IMR-90 (cell line): ENCODE data around the gene ADCY9. TPM values are rescaled to one million over a fixed set of nuclear protein-coding genes. Genes with fewer than 3 reads are reported as not detected.

Experiments used
- ATAC-seq: fragments of 200-7000 bp; cut with Tn5 transposase; 2 replicates; pipeline ENCODE4 v1.9.1; 2020; ENCODE audit warnings: low read depth, mild to moderate bottlenecking, moderate library complexity
- BruUV-seq: library from RNA; stranded (reverse); fragments of 400-500 nt; replicated peaks from 2 replicates; lab custom pipeline; 2021; lab: Mats Ljungman, UMichigan
- CTCF ChIA-PET: fragments of 300-600 bp; formaldehyde crosslinking; extraction: SDS; loops from one replicate; lab custom pipeline; 2021; ENCODE audit warnings: antibody characterized with exemption; lab: Yijun Ruan, JAX
- POLR2A ChIA-PET: fragments of 300-600 bp; sonication (Branson Sonifier 250); formaldehyde crosslinking; loops from one replicate; lab custom pipeline; 2022; ENCODE audit warnings: antibody characterized with exemption; ENCODE audit not compliant: unreplicated experiment; lab: Charles Lee
- DNase-seq: peaks from one replicate; pipeline ENCODE4 v3.0.0; 2013
- H2AFZ ChIP-seq: replicated peaks from 2 replicates; pipeline ENCODE3; 2013; ENCODE audit warnings: low read length, mild to moderate bottlenecking; ENCODE audit not compliant: poor library complexity
- H2AK5ac ChIP-seq: 2 replicates; pipeline ENCODE4 v1.6.1; 2013; ENCODE audit warnings: low read depth, low read length, inconsistent platforms
- H2AK9ac ChIP-seq: replicated peaks from 2 replicates; pipeline ENCODE3; 2013; ENCODE audit warnings: mild to moderate bottlenecking, low read depth, low read length, moderate library complexity; ENCODE audit not compliant: poor library complexity
- H2BK120ac ChIP-seq: 2 replicates; pipeline ENCODE4 v1.6.1; 2013; ENCODE audit warnings: low read depth, low read length, inconsistent platforms
- H2BK15ac ChIP-seq: 3 replicates; pipeline ENCODE4 v1.6.1; 2013; ENCODE audit warnings: low read depth, low read length, inconsistent platforms
- H2BK20ac ChIP-seq: 2 replicates; pipeline ENCODE4 v1.6.1; 2013; ENCODE audit warnings: low read depth, mild to moderate bottlenecking, inconsistent platforms, low read length, moderate library complexity
- H2BK5ac ChIP-seq: 2 replicates; pipeline ENCODE4 v1.6.1; 2013; ENCODE audit warnings: mild to moderate bottlenecking, low read depth, low read length, inconsistent platforms; ENCODE audit not compliant: poor library complexity, severe bottlenecking
- H3K14ac ChIP-seq: replicated peaks from 2 replicates; pipeline ENCODE4 v1.6.1; 2013; ENCODE audit warnings: low read depth, low read length, inconsistent platforms
- H3K18ac ChIP-seq: 2 replicates; pipeline ENCODE4 v1.6.1; 2013; ENCODE audit warnings: low read depth, low read length, control low read depth
- H3K23ac ChIP-seq: 2 replicates; pipeline ENCODE4 v1.6.1; 2013; ENCODE audit warnings: low read depth, low read length, inconsistent platforms
- H3K27ac ChIP-seq: 2 replicates; pipeline ENCODE4 v1.5.1; 2013; ENCODE audit warnings: mild to moderate bottlenecking, control low read depth, low read length; ENCODE audit not compliant: insufficient read depth
- H3K27me3 ChIP-seq: 2 replicates; pipeline ENCODE4 v1.6.1; 2013; ENCODE audit warnings: low read length; ENCODE audit not compliant: control insufficient read depth, insufficient read depth
- H3K36me3 ChIP-seq: 2 replicates; pipeline ENCODE4 v1.6.1; 2013; ENCODE audit warnings: low read length, mixed read lengths; ENCODE audit not compliant: control insufficient read depth, insufficient read depth
- H3K4ac ChIP-seq: 2 replicates; pipeline ENCODE4 v1.6.1; 2013; ENCODE audit warnings: low read depth, low read length, inconsistent platforms
- H3K4me1 ChIP-seq: 2 replicates; pipeline ENCODE4 v1.6.1; 2013; ENCODE audit warnings: low read length, mixed read lengths; ENCODE audit not compliant: control insufficient read depth, insufficient read depth
- H3K4me2 ChIP-seq: 2 replicates; pipeline ENCODE4 v1.6.1; 2013; ENCODE audit warnings: low read depth, mild to moderate bottlenecking, control low read depth, low read length, moderate library complexity
- H3K4me3 ChIP-seq: 2 replicates; pipeline ENCODE4 v1.5.1; 2013; ENCODE audit warnings: low read depth, mild to moderate bottlenecking, control low read depth, low read length, moderate library complexity; ENCODE audit not compliant: insufficient read depth
- H3K56ac ChIP-seq: 2 replicates; pipeline ENCODE4 v1.6.1; 2013; ENCODE audit warnings: low read length, inconsistent platforms; ENCODE audit not compliant: insufficient read depth; ENCODE audit errors: extremely low read depth
- H3K79me1 ChIP-seq, 2 experiments: 2 replicates each; pipeline ENCODE4 v1.6.1; 2013; ENCODE audit warnings: low read length in 2 of 2, inconsistent platforms in 1 of 2, low read depth in 1 of 2
- H3K9ac ChIP-seq: 2 replicates; pipeline ENCODE4 v1.6.1; 2013; ENCODE audit warnings: low read depth, low read length, control low read depth
- H3K9me1 ChIP-seq: 2 replicates; pipeline ENCODE4 v1.6.1; 2013; ENCODE audit warnings: low read length, inconsistent platforms; ENCODE audit not compliant: insufficient read depth
- H3K9me3 ChIP-seq: 2 replicates; pipeline ENCODE4 v1.6.1; 2013; ENCODE audit warnings: low read length; ENCODE audit not compliant: control insufficient read depth, insufficient read depth
- H4K20me1 ChIP-seq: 2 replicates; pipeline ENCODE4 v1.6.1; 2013; ENCODE audit warnings: low read length, inconsistent platforms; ENCODE audit not compliant: insufficient read depth
- H4K5ac ChIP-seq: 2 replicates; pipeline ENCODE4 v1.6.1; 2013; ENCODE audit warnings: mild to moderate bottlenecking, low read depth, low read length, control low read depth
- H4K8ac ChIP-seq, 2 experiments: 2 replicates each; pipeline ENCODE4 v1.6.1; 2013; ENCODE audit warnings: low read depth in 2 of 2, low read length in 2 of 2, control low read depth in 1 of 2, inconsistent platforms in 1 of 2
- H4K91ac ChIP-seq: 2 replicates; pipeline ENCODE4 v1.6.1; 2013; ENCODE audit warnings: low read depth, low read length, inconsistent platforms; ENCODE audit not compliant: insufficient read depth
- CEBPB ChIP-seq: IDR thresholded peaks from 2 replicates; pipeline ENCODE4 v1.6.1; 2012; ENCODE audit warnings: low read depth, low read length, improper control_type of control experiment
- CTCF ChIP-seq: conservative IDR thresholded peaks from 2 replicates; pipeline ENCODE4 v1.5.1; 2012; ENCODE audit warnings: mild to moderate bottlenecking, low read depth, low read length, improper control_type of control experiment
- ELK1 ChIP-seq: fragments of 150-350 bp; IDR thresholded peaks from 2 replicates; pipeline ENCODE4 v1.6.1; 2016; ENCODE audit warnings: low read depth, mild to moderate bottlenecking, low read length, moderate library complexity, borderline replicate concordance
- FOS ChIP-seq: fragments of 150-350 bp; IDR thresholded peaks from 2 replicates; pipeline ENCODE4 v1.6.1; 2016; ENCODE audit warnings: low read depth, low read length
- MAFK ChIP-seq: IDR thresholded peaks from 2 replicates; pipeline ENCODE4 v1.6.1; 2012; ENCODE audit warnings: low read depth, low read length, improper control_type of control experiment
- MAZ ChIP-seq: IDR thresholded peaks from 2 replicates; pipeline ENCODE4 v1.6.1; 2012; ENCODE audit warnings: low read depth, mild to moderate bottlenecking, low read length, improper control_type of control experiment, moderate library complexity, borderline replicate concordance
- MXI1 ChIP-seq: IDR thresholded peaks from 2 replicates; pipeline ENCODE4 v1.6.1; 2012; ENCODE audit warnings: low read depth, mild to moderate bottlenecking, low read length, moderate library complexity, borderline replicate concordance
- NFE2L2 ChIP-seq: fragments of 150-350 bp; IDR thresholded peaks from 2 replicates; pipeline ENCODE4 v1.6.1; 2016; ENCODE audit warnings: low read depth, mild to moderate bottlenecking, low read length
- POLR2A ChIP-seq: IDR thresholded peaks from 2 replicates; pipeline ENCODE4 v1.6.1; 2012; ENCODE audit warnings: mild to moderate bottlenecking, low read depth, low read length
- RAD21 ChIP-seq: IDR thresholded peaks from 2 replicates; pipeline ENCODE4 v1.6.1; 2012; ENCODE audit warnings: low read length, improper control_type of control experiment
- RCOR1 ChIP-seq: IDR thresholded peaks from 2 replicates; pipeline ENCODE4 v1.6.1; 2012; ENCODE audit warnings: mild to moderate bottlenecking, low read length, improper control_type of control experiment; ENCODE audit not compliant: insufficient replicate concordance
- RFX5 ChIP-seq: IDR thresholded peaks from 2 replicates; pipeline ENCODE4 v1.8.0; 2012; ENCODE audit warnings: low read depth, mild to moderate bottlenecking, low read length, moderate library complexity
- SMC3 ChIP-seq: fragments of 150-350 bp; IDR thresholded peaks from 2 replicates; pipeline ENCODE4 v1.6.1; 2016; ENCODE audit warnings: low read depth, mild to moderate bottlenecking, antibody characterized with exemption, low read length, moderate library complexity
- USF2 ChIP-seq: fragments of 150-350 bp; IDR thresholded peaks from 2 replicates; pipeline ENCODE4 v1.6.1; 2017; ENCODE audit warnings: mild to moderate bottlenecking, antibody characterized with exemption, low read length, low read depth
- WGBS, 2 experiments: methylation state at CpG; one replicate each; pipeline versions ENCODE4 v1.1.5 to v1.1.7; 2013; ENCODE audit warnings: missing lambda C conversion rate in 2 of 2; ENCODE audit not compliant: insufficient read length in 1 of 2; ENCODE audit errors: extremely low coverage in 2 of 2; 5-methylcytosine and 5-hydroxymethylcytosine counted together
- dilution Hi-C: fragments of 300-500 bp; cut with HindIII; formaldehyde crosslinking; loops from one replicate; pipeline ENCODE4 v1.14.3; 2018; ENCODE audit warnings: low sequenced_read_pairs; ENCODE audit not compliant: unreplicated experiment
- in situ Hi-C: fragments of 300-500 bp; cut with MboI; formaldehyde crosslinking; loops from 3 replicates; pipeline ENCODE4 v1.14.3; 2019; ENCODE audit warnings: low sequenced_read_pairs, inconsistent platforms, mixed read lengths
- intact Hi-C: fragments of 100-400 bp; cut with micrococcal nuclease; formaldehyde crosslinking; loops from 2 replicates; pipeline ENCODE4 v1.10.0; 2022
- polyA plus RNA-seq, 3 experiments: library from polyadenylated mRNA; depleted of rRNA; stranded (reverse); fragments of >200 nt; gene quantifications; 2 replicates each; pipeline ENCODE4 v1.2.3, GENCODE V29; 2012; ENCODE audit warnings: low replicate concordance in 1 of 3
- total RNA-seq: library from RNA; depleted of rRNA; stranded (reverse); fragments of >200 nt; gene quantifications from 2 replicates; pipeline ENCODE4 v1.2.3, GENCODE V29; 2012

Gene ADCY9
- total and polyA plus RNA-seq, 2 of the 4 experiments (the other 2 are of a cell fraction) = 5.4 to 12.5 TPM

GRCh38 chr16:4006397-4006999 lies 109.7 kb downstream of the ADCY9 start:
- Histone ChIP-seq H3K14ac (0 out of 2 replicates have a peak overlapping the region, but pooled peaks have one; percentile 37), H4K5ac (peak overlapping the region; percentile 57; the same call in 1 of the 2 replicates), H2BK5ac (no peak overlapping the region), H3K27ac (peak overlapping the region; percentile 8; the same call in 1 of the 2 replicates), H4K91ac (peak overlapping the region; percentile 68), H3K27me3 (no peaks in the 10 kb centered on the region), H3K56ac (no peak overlapping the region), H2BK20ac (peak overlapping the region; percentile 69), H3K9me1 (peaks cover 24% of the 10 kb centered on the region), H3K4me2 (peak overlapping the region; percentile 37), H3K18ac (0 out of 2 replicates have a peak overlapping the region, but pooled peaks have one; percentile 7), H2BK15ac (peak overlapping the region; percentile 12; the same call in 2 of the 3 replicates), H3K9me3 (no peaks in the 10 kb centered on the region), H3K4me1 (peaks cover 11% of the 10 kb centered on the region), H2AFZ (no peak overlapping the region), H2AK9ac (peak overlapping the region; percentile 76), H3K4me3 (no peak overlapping the region), H2AK5ac (peak overlapping the region; percentile 31; the same call in 1 of the 2 replicates), H4K20me1 (no peaks in the 10 kb centered on the region), H3K79me1 (peaks cover 29 to 87% of the 10 kb centered on the region in 2 experiments), H2BK120ac (peak overlapping the region; percentile 65), H3K23ac (no peak overlapping the region), H3K9ac (no peak overlapping the region), H4K8ac (peak overlapping the region in 1 of 2 experiments; percentile 36; a peak in 1 of 4 replicates), H3K36me3 (0 out of 2 replicates have a peak, but pooled peaks cover 2% of the 10 kb centered on the region), H3K4ac (peak overlapping the region; percentile 73)
- BruUV-seq = no TSS peak
- TF ChIP-seq USF2 = no peak
- TF ChIP-seq CEBPB = no peak
- TF ChIP-seq ELK1 = no peak
- no peak for TF ChIP-seq FOS
- TF ChIP-seq CTCF = no peak
- TF ChIP-seq MAFK = no peak
- TF ChIP-seq MXI1 = no peak
- TF ChIP-seq SMC3 = no peak
- no peak for TF ChIP-seq RFX5
- no peak for TF ChIP-seq NFE2L2
- no peak for TF ChIP-seq RCOR1
- no peak for TF ChIP-seq RAD21
- TF ChIP-seq MAZ = no peak
- no peak for TF ChIP-seq POLR2A
- intact Hi-C loops = no loop called here
- ChIA-PET POLR2A (interaction anchor here (0.5 kb wide), 1 partner anchor 35 kb away, joined by 3 read pairs; no protein-coding TSS in a partner anchor), CTCF (no interaction called here)
- no CpG with 5 or more reads among the region's 12 CpGs for WGBS, 2 experiments
- ATAC-seq (peak; percentile 35), DNase-seq (peak; percentile 30)
- in situ Hi-C loops = no loop called here
- dilution Hi-C loops = no loop called here
